ENCODE results near the gene UTP18.
A peak's percentile ranks its signal among the peaks of the same experiment; 100 is the strongest.
"Not testable (repeated sequence)": the region's sequence is repeated elsewhere in the genome, so short reads cannot be mapped to it uniquely, and the experiment has no call there.

UTP18 gene

DNA sequence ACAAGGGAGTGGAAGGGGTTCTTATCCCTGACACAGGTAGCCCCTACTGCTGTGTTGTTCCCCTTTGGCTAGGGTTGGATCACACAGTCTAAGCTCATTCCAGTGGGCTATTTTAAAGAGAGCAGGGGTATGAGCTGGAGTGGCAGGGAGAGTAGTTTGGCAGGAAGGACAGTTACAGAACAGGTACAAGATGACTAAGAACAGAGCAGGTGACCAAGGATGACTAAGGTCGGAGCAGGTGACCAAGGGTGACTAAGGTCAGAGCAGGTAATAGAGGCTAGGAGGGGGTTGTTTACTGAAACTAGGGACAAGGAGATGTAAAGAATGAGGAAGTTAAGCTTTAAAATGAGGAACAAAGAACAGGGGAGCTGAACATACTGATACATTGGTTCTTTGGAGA is 58.8 kb downstream of the UTP18 start:
- Histone ChIP-seq H3K9ac (ENCODE audit: low read length) (no peak overlapping the region), H3K27me3 (ENCODE audit: low read depth, low read length) (no peaks in the 10 kb centered on the region), H3K9me3 (ENCODE audit: insufficient read depth, low read length) (peaks cover 15% of the 10 kb centered on the region; the same call in 1 of the 2 replicates), H3K36me3 (replicated peaks; ENCODE audit: low read depth, low read length) (no peaks in the 10 kb centered on the region), H4K20me1 (ENCODE audit: insufficient read depth, low read length) (no peaks in the 10 kb centered on the region), H3K4me1 (ENCODE audit: low read length) (peaks cover 8% of the 10 kb centered on the region), H3K79me2 (ENCODE audit: low read length) (no peaks in the 10 kb centered on the region), H3K4me2 (ENCODE audit: low read length) (no peak overlapping the region), H3K4me3 (ENCODE audit: low read length) (no peak overlapping the region), H3K27ac (ENCODE audit: low read length) (no peak overlapping the region; the same call in 1 of the 2 replicates), H2AFZ (ENCODE audit: low read depth, low read length) (no peak overlapping the region)
- TF ChIP-seq, protein P1, sequence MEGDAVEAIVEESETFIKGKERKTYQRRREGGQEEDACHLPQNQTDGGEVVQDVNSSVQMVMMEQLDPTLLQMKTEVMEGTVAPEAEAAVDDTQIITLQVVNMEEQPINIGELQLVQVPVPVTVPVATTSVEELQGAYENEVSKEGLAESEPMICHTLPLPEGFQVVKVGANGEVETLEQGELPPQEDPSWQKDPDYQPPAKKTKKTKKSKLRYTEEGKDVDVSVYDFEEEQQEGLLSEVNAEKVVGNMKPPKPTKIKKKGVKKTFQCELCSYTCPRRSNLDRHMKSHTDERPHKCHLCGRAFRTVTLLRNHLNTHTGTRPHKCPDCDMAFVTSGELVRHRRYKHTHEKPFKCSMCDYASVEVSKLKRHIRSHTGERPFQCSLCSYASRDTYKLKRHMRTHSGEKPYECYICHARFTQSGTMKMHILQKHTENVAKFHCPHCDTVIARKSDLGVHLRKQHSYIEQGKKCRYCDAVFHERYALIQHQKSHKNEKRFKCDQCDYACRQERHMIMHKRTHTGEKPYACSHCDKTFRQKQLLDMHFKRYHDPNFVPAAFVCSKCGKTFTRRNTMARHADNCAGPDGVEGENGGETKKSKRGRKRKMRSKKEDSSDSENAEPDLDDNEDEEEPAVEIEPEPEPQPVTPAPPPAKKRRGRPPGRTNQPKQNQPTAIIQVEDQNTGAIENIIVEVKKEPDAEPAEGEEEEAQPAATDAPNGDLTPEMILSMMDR (IDR thresholded peaks at IDR 0.05; ENCODE audit: low read depth, low read length): no peak
- no peak for TF ChIP-seq EZH2phosphoT487 (IDR thresholded peaks at IDR 0.05; ENCODE audit: low read depth)

DNA sequence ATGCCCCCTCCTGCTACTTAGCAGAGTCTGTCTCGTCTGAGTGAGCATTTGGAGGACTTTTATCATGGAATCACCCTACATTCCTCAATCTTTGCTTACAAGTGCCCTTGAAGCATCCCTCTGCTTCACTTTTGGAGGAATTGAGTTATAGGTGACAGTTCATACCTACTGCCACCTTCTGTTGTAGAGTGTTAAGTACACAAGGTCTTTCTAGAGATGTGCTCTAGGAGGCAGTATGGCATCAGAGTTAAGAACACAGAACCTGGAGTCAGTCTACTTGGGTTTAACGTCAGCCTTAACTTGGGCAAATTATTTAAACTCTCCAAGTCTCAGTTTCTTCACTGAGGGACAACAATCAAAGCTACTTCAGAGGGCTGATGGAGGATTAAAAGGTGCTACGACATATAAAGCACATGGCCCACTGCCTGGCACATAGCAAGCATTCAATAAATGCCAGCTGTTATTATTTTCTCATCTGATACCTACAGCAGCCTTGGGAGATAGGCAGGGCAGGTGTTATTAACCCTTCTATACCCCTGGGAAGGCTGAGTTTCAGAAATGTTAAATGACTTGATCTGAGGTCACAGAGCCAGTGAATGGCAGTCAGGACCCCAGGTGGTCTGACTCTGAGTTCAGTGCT is 62.2 kb downstream of the UTP18 start:
- Histone ChIP-seq H3K27me3 (ENCODE audit: low read depth, low read length) (no peaks in the 10 kb centered on the region), H3K9me3 (ENCODE audit: insufficient read depth, low read length) (peaks cover 8% of the 10 kb centered on the region; the same call in 1 of the 2 replicates), H3K4me3 (ENCODE audit: low read length) (no peak overlapping the region), H3K4me2 (ENCODE audit: low read length) (no peak overlapping the region), H4K20me1 (ENCODE audit: insufficient read depth, low read length) (no peaks in the 10 kb centered on the region), H3K4me1 (ENCODE audit: low read length) (peaks cover 8% of the 10 kb centered on the region), H2AFZ (ENCODE audit: low read depth, low read length) (no peak overlapping the region), H3K79me2 (ENCODE audit: low read length) (no peaks in the 10 kb centered on the region), H3K36me3 (replicated peaks; ENCODE audit: low read depth, low read length) (no peaks in the 10 kb centered on the region), H3K9ac (ENCODE audit: low read length) (no peak overlapping the region), H3K27ac (ENCODE audit: low read length) (no peak overlapping the region)
- no peak for TF ChIP-seq EZH2phosphoT487 (IDR thresholded peaks at IDR 0.05; ENCODE audit: low read depth)
- TF ChIP-seq, protein P1 (IDR thresholded peaks at IDR 0.05; ENCODE audit: low read depth, low read length): peak; percentile 93

DNA sequence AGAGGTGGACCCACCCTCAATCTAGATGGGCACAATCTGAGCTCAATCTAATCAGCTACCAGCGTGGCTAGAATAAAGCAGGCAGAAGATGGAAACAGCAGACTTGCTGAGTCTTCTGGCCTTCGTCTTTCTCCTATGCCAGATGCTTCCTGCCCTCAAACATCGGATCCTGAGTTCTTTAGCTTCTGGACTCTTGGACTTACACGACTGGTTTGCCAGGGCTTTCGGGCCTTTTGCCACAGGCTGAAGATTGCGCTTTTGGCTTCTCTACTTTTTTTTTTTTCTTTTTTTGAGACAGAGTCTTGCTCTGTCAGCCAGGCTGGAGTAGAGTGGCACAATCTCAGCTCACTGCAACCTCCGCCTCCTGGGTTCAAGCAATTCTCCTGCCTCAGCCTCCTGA is 65.1 kb downstream of the UTP18 start:
- no peaks in the 10 kb centered on the region for H4K20me1 ChIP-seq (ENCODE audit: insufficient read depth, low read length)
- H3K36me3 ChIP-seq (replicated peaks; ENCODE audit: low read depth, low read length): no peaks in the 10 kb centered on the region
- H3K4me2 ChIP-seq (ENCODE audit: low read length): no peak overlapping the region
- H3K4me3 ChIP-seq (ENCODE audit: low read length): no peak overlapping the region
- no peak for TF ChIP-seq EZH2phosphoT487 (IDR thresholded peaks at IDR 0.05; ENCODE audit: low read depth)
- TF ChIP-seq, protein P1 (IDR thresholded peaks at IDR 0.05; ENCODE audit: low read depth, low read length): no peak
- no peaks in the 10 kb centered on the region for H3K79me2 ChIP-seq (ENCODE audit: low read length)
- no peaks in the 10 kb centered on the region for H3K4me1 ChIP-seq (ENCODE audit: low read length)
- H3K9ac ChIP-seq (ENCODE audit: low read length): no peak overlapping the region
- H3K27ac ChIP-seq (ENCODE audit: low read length): no peak overlapping the region
- H3K9me3 ChIP-seq (ENCODE audit: insufficient read depth, low read length): no peaks in the 10 kb centered on the region
- H3K27me3 ChIP-seq (ENCODE audit: low read depth, low read length): no peaks in the 10 kb centered on the region
- no peak overlapping the region for H2AFZ ChIP-seq (ENCODE audit: low read depth, low read length)

- not testable (repeated sequence) for H2AFZ ChIP-seq (ENCODE audit: low read depth, low read length); H3K27ac ChIP-seq (ENCODE audit: low read length); H3K9ac ChIP-seq (ENCODE audit: low read length); H3K79me2 ChIP-seq (ENCODE audit: low read length); H3K36me3 ChIP-seq (replicated peaks; ENCODE audit: low read depth, low read length); H3K27me3 ChIP-seq (ENCODE audit: low read depth, low read length); H3K4me1 ChIP-seq (ENCODE audit: low read length); H3K4me2 ChIP-seq (ENCODE audit: low read length); H3K9me3 ChIP-seq (ENCODE audit: insufficient read depth, low read length); H4K20me1 ChIP-seq (ENCODE audit: insufficient read depth, low read length); H3K4me3 ChIP-seq (ENCODE audit: low read length)
Measured at GRCh38 chr17:51330861-51331503, 70.6 kb downstream of the UTP18 start.
